Peyer's patch (tissue), 4 donors: ENCODE measurements around the gene C3orf52. TPM values are rescaled to one million over a fixed set of nuclear protein-coding genes. Genes with fewer than 3 reads are reported as not detected.

Experiments used
- DNase-seq, 3 donors: peaks; one replicate each; pipeline ENCODE4 v3.0.0-alpha.2; 2017 to 2019
- H3K27ac ChIP-seq, 4 donors: fragments of 200-600 bp; sonication (generic); one replicate each; pipeline ENCODE4 v1.5.1; 2016 to 2019
- H3K27me3 ChIP-seq, 2 donors: fragments of 200-600 bp; sonication (generic); one replicate each; pipeline ENCODE4 v1.5.1; 2019
- H3K36me3 ChIP-seq, 3 donors: fragments of 200-600 bp; sonication (generic); one replicate each; pipeline ENCODE4 v1.5.1; 2016 to 2019
- H3K4me1 ChIP-seq, 4 donors: fragments of 200-600 bp; sonication (generic); one replicate each; pipeline ENCODE4 v1.5.1; 2016 to 2019
- H3K4me3 ChIP-seq, 4 donors: fragments of 200-600 bp; sonication (generic); 1 replicate in 3 of 4; 2 replicates in 1 of 4; pipeline ENCODE4 v1.5.1; 2016 to 2019; ENCODE audit warnings: mild to moderate bottlenecking in 1 of 4
- H3K9me3 ChIP-seq, 4 donors: fragments of 200-600 bp; sonication (generic); one replicate each; pipeline ENCODE4 v1.5.1; 2016 to 2019; ENCODE audit warnings: mild to moderate bottlenecking in 1 of 4
- POLR2A ChIP-seq, 2 donors: fragments of 450-650 bp; IDR thresholded peaks; one replicate each; pipeline ENCODE4 v1.5.1; 2017; ENCODE audit warnings: antibody characterized with exemption in 2 of 2, mild to moderate bottlenecking in 2 of 2, moderate library complexity in 2 of 2
- total RNA-seq, 4 donors: library from RNA; depleted of rRNA; stranded (reverse); fragments of >200 nt; gene quantifications; one replicate each; pipeline ENCODE4 v1.1.0, GENCODE V29; 2016
- TF ChIP-seq, protein P1 (sequence below), 6 experiments: fragments of 450-650 bp in 4 of 6; fragments of 200-600 bp in 2 of 6; sonication (generic) in 1 of 6; IDR thresholded peaks; one replicate each; pipeline ENCODE4 v1.5.1; 2017 to 2019; ENCODE audit warnings: antibody characterized with exemption in 6 of 6, mild to moderate bottlenecking in 3 of 6, moderate library complexity in 1 of 6

C3orf52 gene
- total RNA-seq, 4 donors from 2014 or later = 13.2 to 31.0 (median 25.9) TPM

DNA sequence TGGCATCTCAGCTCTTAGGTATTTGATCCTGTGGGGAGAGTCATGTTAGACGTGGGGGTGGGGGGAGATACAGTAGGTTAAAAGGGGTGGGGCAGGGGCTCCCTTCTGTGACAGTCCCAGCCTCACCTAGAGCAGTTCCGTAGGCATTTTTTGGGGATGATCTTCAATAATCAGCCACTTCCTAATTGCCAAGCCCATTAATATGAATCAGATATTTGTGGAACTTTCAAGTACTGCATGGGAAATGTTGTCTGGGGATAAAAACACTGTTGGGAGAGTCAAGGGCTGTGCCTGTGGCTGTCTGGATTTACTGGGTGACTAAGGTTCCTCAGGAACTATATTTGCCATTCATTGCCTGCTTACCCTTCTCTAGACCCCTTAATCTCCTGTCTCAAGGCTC, 9.5 kb downstream of the C3orf52 start:
- no peak for DNase-seq
- Histone ChIP-seq H3K36me3 (no peaks in the 10 kb centered on the region), H3K9me3 (no peaks in the 10 kb centered on the region), H3K4me1 (peaks cover 0 to 7% (median 1%) of the 10 kb centered on the region in 4 donors), H3K4me3 (no peak overlapping the region), H3K27ac (no peak overlapping the region), H3K27me3 (no peaks in the 10 kb centered on the region)
- TF ChIP-seq, protein P1, sequence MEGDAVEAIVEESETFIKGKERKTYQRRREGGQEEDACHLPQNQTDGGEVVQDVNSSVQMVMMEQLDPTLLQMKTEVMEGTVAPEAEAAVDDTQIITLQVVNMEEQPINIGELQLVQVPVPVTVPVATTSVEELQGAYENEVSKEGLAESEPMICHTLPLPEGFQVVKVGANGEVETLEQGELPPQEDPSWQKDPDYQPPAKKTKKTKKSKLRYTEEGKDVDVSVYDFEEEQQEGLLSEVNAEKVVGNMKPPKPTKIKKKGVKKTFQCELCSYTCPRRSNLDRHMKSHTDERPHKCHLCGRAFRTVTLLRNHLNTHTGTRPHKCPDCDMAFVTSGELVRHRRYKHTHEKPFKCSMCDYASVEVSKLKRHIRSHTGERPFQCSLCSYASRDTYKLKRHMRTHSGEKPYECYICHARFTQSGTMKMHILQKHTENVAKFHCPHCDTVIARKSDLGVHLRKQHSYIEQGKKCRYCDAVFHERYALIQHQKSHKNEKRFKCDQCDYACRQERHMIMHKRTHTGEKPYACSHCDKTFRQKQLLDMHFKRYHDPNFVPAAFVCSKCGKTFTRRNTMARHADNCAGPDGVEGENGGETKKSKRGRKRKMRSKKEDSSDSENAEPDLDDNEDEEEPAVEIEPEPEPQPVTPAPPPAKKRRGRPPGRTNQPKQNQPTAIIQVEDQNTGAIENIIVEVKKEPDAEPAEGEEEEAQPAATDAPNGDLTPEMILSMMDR (IDR thresholded peaks at IDR 0.05) = no peak
- TF ChIP-seq POLR2A (IDR thresholded peaks at IDR 0.05) = no peak

DNA sequence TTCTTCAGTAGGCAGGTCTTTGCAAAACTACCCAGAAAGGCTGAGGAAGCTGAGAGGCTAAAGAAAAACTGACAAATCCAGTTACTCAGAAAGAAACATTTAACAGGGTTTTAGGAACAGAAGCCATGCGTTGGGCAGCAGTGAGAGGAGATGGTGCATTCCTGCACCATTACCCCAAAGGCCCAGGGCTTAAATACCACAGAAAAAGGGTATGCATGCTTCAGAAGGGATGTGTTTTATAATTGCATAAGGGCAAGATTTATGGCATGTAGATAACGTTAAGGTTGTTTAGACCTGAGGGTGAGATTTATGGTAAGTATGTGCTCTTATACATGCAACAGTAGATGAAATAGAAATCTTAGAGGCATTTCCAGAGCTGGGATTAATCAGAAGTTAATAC, 10.0 kb downstream of the C3orf52 start:
- Histone ChIP-seq H3K4me3 (no peak overlapping the region), H3K9me3 (no peaks in the 10 kb centered on the region), H3K36me3 (no peaks in the 10 kb centered on the region), H3K27ac (no peak overlapping the region), H3K27me3 (no peaks in the 10 kb centered on the region), H3K4me1 (peaks cover 0 to 7% (median 0%) of the 10 kb centered on the region in 4 donors)
- DNase-seq = no peak
- TF ChIP-seq POLR2A (IDR thresholded peaks at IDR 0.05) = no peak
- TF ChIP-seq, protein P1 (IDR thresholded peaks at IDR 0.05) = no peak

DNA sequence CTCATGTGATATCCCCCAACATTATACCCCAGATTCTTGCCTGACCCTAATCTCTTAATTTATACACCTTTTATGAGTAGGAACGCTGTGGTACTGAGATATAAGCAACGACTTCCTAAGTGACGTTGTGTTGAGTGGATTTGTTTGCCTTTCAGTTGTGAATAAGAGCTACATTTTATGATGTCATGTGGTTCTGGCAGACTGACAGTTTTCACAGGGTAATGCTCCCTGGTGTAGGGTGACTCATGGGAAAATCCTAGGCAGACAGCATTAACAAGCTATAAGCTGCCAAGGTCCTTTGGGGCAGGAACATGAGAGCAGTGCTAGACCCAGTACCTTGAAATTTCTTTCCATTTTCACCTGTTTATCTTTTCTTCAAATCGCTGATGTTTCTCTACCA, 11.2 kb downstream of the C3orf52 start:
- Histone ChIP-seq H3K4me3 (no peak overlapping the region), H3K36me3 (no peaks in the 10 kb centered on the region), H3K9me3 (no peaks in the 10 kb centered on the region), H3K27me3 (no peaks in the 10 kb centered on the region), H3K4me1 (peaks cover 0 to 5% (median 0%) of the 10 kb centered on the region in 4 donors), H3K27ac (no peak overlapping the region)
- no peak for TF ChIP-seq POLR2A (IDR thresholded peaks at IDR 0.05)
- TF ChIP-seq, protein P1 (IDR thresholded peaks at IDR 0.05) = no peak
- DNase-seq = peak in 1 of 3 donors; percentile 72

DNA sequence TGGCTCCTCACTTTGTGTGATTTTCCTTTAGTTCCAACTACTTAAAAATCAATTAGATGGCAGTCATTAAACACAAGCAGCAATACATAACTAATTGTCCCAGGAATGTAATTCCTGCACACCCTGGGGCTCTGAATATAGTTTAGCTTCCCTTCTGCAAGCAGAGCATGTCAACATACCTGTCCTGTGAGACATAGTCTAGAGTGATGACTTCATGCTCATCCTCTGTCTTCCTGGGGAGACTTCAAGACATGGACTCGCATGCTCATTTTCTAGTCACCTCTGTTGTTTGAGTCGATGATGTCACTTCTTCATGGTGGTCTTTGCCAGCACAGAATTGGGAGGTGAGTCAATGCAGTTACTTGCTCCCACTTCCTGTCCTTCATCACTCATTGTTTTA, 15.7 kb downstream of the C3orf52 start:
- no peak overlapping the region for H3K27ac ChIP-seq
- no peaks in the 10 kb centered on the region for H3K9me3 ChIP-seq
- H3K27me3 ChIP-seq = no peaks in the 10 kb centered on the region
- no peak for DNase-seq
- peaks cover 0 to 2% (median 0%) of the 10 kb centered on the region in 3 donors for H3K36me3 ChIP-seq
- TF ChIP-seq, protein P1 (IDR thresholded peaks at IDR 0.05) = no peak
- TF ChIP-seq POLR2A (IDR thresholded peaks at IDR 0.05) = no peak
- H3K4me1 ChIP-seq = no peaks in the 10 kb centered on the region
- H3K4me3 ChIP-seq = no peak overlapping the region

DNA sequence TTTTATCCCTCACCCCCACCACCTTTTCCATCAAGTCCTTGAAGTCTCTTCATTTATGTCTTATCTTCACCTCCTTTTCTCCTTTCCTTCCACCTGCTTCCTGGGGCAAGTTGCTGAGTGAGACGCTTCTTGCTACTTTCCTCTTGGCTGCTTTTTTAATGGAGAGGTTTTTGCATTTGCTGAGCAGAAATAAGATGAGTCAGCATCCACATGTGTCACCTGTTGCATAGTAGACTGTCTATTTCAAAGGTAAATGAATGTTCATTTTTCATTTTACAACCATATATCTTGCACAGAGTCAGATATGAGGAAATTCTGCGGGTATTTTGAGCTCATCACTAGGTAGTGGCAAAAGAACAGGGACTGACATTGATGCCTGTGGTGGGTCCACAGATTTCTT, 18.6 kb downstream of the C3orf52 start:
- Histone ChIP-seq H3K27me3 (no peaks in the 10 kb centered on the region), H3K9me3 (no peaks in the 10 kb centered on the region), H3K4me1 (no peaks in the 10 kb centered on the region), H3K27ac (no peak overlapping the region), H3K36me3 (peaks cover 0 to 2% (median 0%) of the 10 kb centered on the region in 3 donors), H3K4me3 (no peak overlapping the region)
- DNase-seq = no peak
- TF ChIP-seq, protein P1 (IDR thresholded peaks at IDR 0.05) = no peak
- TF ChIP-seq POLR2A (IDR thresholded peaks at IDR 0.05) = no peak

DNA sequence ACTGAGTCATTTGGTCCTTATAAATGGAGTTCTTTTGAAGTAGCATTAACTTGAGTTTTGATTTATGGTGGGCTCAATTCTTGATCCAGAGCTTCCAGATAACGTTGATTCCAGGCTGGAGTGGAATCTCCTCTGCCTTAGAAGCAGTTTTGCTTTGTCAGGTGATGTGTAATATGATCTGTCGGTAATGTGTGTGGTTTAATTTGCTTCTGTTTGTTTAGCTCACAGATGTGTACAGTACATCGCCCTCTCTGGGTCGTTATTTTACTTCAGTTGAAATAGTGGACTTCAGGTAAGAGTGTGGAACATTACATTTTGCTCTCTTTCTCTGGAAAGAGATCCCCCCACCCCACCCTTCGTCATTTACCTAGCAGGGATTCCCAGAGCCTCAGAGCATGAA, 23.1 kb downstream of the C3orf52 start:
- H3K9me3 ChIP-seq = no peaks in the 10 kb centered on the region
- H3K4me3 ChIP-seq = no peak overlapping the region
- no peak for DNase-seq
- no peak overlapping the region for H3K27ac ChIP-seq
- H3K36me3 ChIP-seq = peaks cover 0 to 10% (median 0%) of the 10 kb centered on the region in 3 donors
- H3K27me3 ChIP-seq = no peaks in the 10 kb centered on the region
- no peaks in the 10 kb centered on the region for H3K4me1 ChIP-seq
- no peak for TF ChIP-seq POLR2A (IDR thresholded peaks at IDR 0.05)
- TF ChIP-seq, protein P1 (IDR thresholded peaks at IDR 0.05) = no peak
